Lower lobe of right lung (tissue), 2 donors: Measurements from ENCODE around the gene WIPI1. TPM values are rescaled to one million over a fixed set of nuclear protein-coding genes. Genes with fewer than 3 reads are reported as not detected.

Source experiments
- ATAC-seq, 2 donors: fragments of 200-7000 bp; cut with Tn5 transposase; one replicate each; pipeline ENCODE4 v1.9.1; 2020 to 2022; ENCODE audit warnings: mild to moderate bottlenecking in 2 of 2, moderate library complexity in 2 of 2
- DNase-seq: peaks from one replicate; pipeline ENCODE4 v3.0.0-alpha.2; 2020
- H3K27ac ChIP-seq: fragments of 200-600 bp; one replicate; pipeline ENCODE4 v1.8.0; 2022
- H3K27me3 ChIP-seq: fragments of 200-600 bp; one replicate; pipeline ENCODE4 v1.8.0; 2022; ENCODE audit warnings: low read depth
- H3K36me3 ChIP-seq: fragments of 200-600 bp; one replicate; pipeline ENCODE4 v1.8.0; 2022; ENCODE audit warnings: mild to moderate bottlenecking
- H3K4me1 ChIP-seq: fragments of 200-600 bp; one replicate; pipeline ENCODE4 v1.8.0; 2022
- H3K4me3 ChIP-seq: fragments of 200-600 bp; one replicate; pipeline ENCODE4 v1.8.0; 2022; ENCODE audit warnings: mild to moderate bottlenecking
- H3K9me3 ChIP-seq: fragments of 200-600 bp; one replicate; pipeline ENCODE4 v1.8.0; 2022
- intact Hi-C: fragments of 100-400 bp; cut with DNase I; formaldehyde crosslinking; loops from one replicate; pipeline ENCODE4 v1.11.0; 2022
- total RNA-seq: library from RNA; stranded (reverse); fragmentation: NEBNext Ultra II Directional; extraction: Animal tissue kit (Norgen Biotek cat#: 25700); gene quantifications from one replicate; pipeline ENCODE4 v1.2.1, GENCODE V29; 2021
- TF ChIP-seq, protein P1 (sequence below): fragments of 200-600 bp; IDR thresholded peaks from one replicate; pipeline ENCODE4 v1.8.0; 2022; ENCODE audit warnings: antibody characterized with exemption, mild to moderate bottlenecking
- donor health status: DM: no; HTN: yes; CAD: no; lungs with severe emphysema.

Gene WIPI1
- total RNA-seq, 1 donor from 2014 or later: 37.5 TPM

DNA sequence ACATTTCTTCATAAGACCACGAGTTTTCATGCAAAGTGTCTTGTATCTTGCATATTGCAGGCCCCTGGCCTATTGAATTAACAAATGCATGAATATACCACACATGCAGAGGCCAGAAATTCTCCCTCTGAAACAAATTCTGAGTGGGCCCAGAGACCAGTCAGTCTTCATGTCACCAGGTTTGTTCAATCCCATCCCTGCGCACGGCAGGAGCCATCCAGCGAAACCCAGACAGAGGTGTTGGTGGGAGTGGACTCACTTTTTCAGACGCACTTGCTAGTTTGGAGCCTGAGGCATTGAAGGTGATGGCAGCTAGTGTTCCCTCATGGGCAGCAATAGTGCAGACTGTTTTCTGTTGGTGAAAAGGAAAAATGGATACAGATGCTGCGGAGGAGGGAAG is 21.9 kb downstream of the WIPI1 start:
- DNase-seq (no peak), ATAC-seq (no peak)
- intact Hi-C loops: no loop called here
- H3K36me3 ChIP-seq: peaks cover 59% of the 10 kb centered on the region
- TF ChIP-seq, protein P1, sequence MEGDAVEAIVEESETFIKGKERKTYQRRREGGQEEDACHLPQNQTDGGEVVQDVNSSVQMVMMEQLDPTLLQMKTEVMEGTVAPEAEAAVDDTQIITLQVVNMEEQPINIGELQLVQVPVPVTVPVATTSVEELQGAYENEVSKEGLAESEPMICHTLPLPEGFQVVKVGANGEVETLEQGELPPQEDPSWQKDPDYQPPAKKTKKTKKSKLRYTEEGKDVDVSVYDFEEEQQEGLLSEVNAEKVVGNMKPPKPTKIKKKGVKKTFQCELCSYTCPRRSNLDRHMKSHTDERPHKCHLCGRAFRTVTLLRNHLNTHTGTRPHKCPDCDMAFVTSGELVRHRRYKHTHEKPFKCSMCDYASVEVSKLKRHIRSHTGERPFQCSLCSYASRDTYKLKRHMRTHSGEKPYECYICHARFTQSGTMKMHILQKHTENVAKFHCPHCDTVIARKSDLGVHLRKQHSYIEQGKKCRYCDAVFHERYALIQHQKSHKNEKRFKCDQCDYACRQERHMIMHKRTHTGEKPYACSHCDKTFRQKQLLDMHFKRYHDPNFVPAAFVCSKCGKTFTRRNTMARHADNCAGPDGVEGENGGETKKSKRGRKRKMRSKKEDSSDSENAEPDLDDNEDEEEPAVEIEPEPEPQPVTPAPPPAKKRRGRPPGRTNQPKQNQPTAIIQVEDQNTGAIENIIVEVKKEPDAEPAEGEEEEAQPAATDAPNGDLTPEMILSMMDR: no peak
- H3K9me3 ChIP-seq: no peaks in the 10 kb centered on the region
- H3K27me3 ChIP-seq: no peaks in the 10 kb centered on the region
- H3K4me1 ChIP-seq: peaks cover 37% of the 10 kb centered on the region
- H3K4me3 ChIP-seq: no peak overlapping the region
- H3K27ac ChIP-seq: no peak overlapping the region

DNA sequence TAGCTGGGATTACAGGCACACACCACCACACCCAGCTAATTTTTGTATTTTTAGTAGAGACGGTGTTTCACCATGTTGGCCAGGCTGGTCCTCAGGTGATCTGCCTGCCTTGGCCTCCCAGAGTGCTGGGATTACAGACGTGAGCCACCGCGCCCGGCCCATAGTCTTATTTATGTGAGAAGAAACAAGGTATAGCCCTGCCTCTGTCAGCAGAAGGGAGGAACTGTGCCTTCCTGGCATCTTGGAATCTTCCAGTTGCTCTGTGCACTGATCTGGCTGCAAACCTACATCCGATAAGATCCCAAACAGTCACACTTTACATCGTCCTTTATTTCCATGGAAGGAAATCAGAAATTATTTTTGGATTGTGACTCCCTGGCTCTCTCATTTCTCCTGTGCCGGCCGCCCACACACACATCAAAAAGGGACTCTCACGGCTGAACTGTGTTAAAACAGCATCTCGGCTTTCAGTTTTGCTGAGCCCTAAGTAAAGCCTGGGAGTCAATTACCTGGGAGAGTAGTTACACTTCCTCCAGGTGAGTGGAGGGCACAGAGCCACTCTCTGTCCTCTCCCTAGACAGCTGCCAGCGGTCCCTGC is 23.3 kb downstream of the WIPI1 start:
- TF ChIP-seq, protein P1: no peak
- no peak for DNase-seq
- intact Hi-C loops: no loop called here
- Histone ChIP-seq H3K27ac (no peak overlapping the region), H3K27me3 (no peaks in the 10 kb centered on the region), H3K4me1 (peaks cover 28% of the 10 kb centered on the region), H3K36me3 (peaks cover 72% of the 10 kb centered on the region), H3K9me3 (no peaks in the 10 kb centered on the region), H3K4me3 (no peak overlapping the region)
- no peak for ATAC-seq

DNA sequence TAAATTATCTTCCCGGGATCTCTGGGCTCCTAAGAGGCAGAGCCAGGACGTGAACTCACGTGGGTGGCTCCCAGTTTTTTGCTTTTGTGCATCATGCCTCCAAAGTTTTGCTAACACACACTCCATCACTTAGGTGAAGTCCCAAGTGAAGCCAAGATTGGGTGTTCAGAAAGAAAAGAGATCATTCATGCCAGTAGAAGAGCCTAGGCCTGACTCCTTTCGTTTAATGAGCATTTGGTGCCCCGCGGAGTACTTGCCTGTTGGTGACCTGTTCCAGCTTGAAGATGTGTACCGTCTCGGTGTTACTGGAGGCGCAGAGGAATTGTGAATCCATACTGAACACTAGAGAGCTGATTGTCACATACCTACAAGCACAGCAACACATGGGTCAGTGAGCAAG is 24.1 kb downstream of the WIPI1 start:
- ATAC-seq: no peak
- no peak overlapping the region for H3K27ac ChIP-seq
- intact Hi-C loops: no loop called here
- DNase-seq: no peak
- H3K27me3 ChIP-seq: no peaks in the 10 kb centered on the region
- H3K4me1 ChIP-seq: peaks cover 24% of the 10 kb centered on the region
- TF ChIP-seq, protein P1: no peak
- H3K36me3 ChIP-seq: peaks cover 80% of the 10 kb centered on the region
- H3K4me3 ChIP-seq: no peak overlapping the region
- no peaks in the 10 kb centered on the region for H3K9me3 ChIP-seq

DNA sequence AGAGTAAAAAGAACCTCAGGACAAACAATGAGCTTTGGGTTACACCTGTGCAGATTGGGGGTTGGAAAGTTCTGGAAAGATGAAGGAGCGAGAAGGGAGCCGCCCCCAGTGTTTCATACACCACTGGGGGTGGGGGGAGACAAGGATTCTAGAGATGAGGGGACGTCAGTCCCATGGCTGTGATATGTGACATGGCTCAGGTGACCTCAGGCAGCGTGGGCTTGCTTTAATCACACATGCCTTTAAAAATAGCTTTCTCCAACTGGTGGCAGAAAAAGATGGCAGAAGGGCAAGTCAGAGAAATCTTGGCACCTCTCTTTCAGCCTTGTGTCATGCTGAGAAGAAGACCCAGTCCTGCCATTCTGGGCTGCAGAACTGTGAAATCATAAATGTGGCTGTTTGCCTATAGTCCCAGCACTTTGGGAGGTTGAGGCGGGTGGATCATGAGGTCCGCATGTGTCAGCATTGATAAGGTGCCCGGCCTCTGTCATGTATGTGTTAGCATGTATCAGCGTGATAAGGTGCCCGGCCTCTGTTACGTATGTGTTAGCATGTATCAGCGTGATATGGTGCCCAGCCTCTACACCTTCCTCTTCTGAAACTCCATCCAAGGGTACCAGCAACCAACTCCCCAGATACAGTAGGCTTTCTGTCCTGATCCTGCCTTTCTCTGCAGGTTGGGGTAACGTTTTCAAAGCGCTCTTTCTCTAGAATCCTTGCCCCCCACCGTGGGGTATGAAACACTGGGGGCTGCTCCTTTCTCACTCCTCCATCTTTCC is 25.0 kb downstream of the WIPI1 start:
- Histone ChIP-seq H3K4me3 (no peak overlapping the region), H3K27ac (no peak overlapping the region), H3K36me3 (peaks cover 90% of the 10 kb centered on the region), H3K27me3 (no peaks in the 10 kb centered on the region), H3K9me3 (no peaks in the 10 kb centered on the region), H3K4me1 (peaks cover 14% of the 10 kb centered on the region)
- no peak for ATAC-seq
- TF ChIP-seq, protein P1: no peak
- DNase-seq: no peak
- intact Hi-C loops: no loop called here

DNA sequence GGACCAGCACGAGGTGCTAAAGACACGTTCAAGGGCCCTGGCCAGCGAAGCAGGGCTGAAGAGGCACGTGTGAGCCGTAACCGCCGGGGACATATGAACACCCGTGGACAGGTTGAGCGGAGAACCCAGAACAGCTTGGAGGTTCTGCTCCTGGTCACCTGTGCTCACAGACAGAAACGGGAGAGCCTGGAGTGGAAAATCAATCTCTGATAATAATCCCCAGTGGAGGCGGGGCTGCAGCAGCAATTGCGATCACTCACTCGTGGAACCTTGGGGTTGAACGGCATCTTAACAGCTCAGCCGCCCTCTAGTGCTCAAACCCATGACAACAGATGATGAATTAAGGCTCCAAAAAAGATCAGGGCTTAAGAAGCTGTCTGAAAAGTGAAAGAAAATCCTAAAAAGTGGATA is 25.6 kb downstream of the WIPI1 start:
- DNase-seq (no peak), ATAC-seq (no peak)
- Histone ChIP-seq H3K27ac (no peak overlapping the region), H3K4me1 (peaks cover 8% of the 10 kb centered on the region), H3K9me3 (no peaks in the 10 kb centered on the region), H3K36me3 (peaks cover 96% of the 10 kb centered on the region), H3K27me3 (no peaks in the 10 kb centered on the region), H3K4me3 (no peak overlapping the region)
- TF ChIP-seq, protein P1: no peak
- intact Hi-C loops: no loop called here
